Left renal cortex interstitium (tissue), 4 donors: ENCODE measurements around the gene ADAM8. TPM values are rescaled to one million over a fixed set of nuclear protein-coding genes. Genes with fewer than 3 reads are reported as not detected.
"Not testable (repeated sequence)": the region's sequence is repeated elsewhere in the genome, so short reads cannot be mapped to it uniquely, and the experiment has no call there.

ENCODE experiments used
- DNase-seq, 4 donors: peaks; one replicate each; pipeline ENCODE4 v3.0.0-alpha.2; 2013; ENCODE audit warnings: low read depth in 4 of 4, low spot score in 2 of 4, missing footprints in 1 of 4
- polyA plus RNA-seq, 4 donors: library from polyadenylated mRNA; unstranded; fragments of 120-200 nt; gene quantifications; one replicate each; pipeline ENCODE4 v1.2.1, GENCODE V29; 2013; ENCODE audit not compliant: insufficient read length in 4 of 4

The ADAM8 gene
- polyA plus RNA-seq, 4 donors, result 1.3 to 4.1 (median 2.6) TPM

- no peak for DNase-seq
Measured at GRCh38 chr10:133270204-133270603, 6.5 kb downstream of the ADAM8 start.

DNA sequence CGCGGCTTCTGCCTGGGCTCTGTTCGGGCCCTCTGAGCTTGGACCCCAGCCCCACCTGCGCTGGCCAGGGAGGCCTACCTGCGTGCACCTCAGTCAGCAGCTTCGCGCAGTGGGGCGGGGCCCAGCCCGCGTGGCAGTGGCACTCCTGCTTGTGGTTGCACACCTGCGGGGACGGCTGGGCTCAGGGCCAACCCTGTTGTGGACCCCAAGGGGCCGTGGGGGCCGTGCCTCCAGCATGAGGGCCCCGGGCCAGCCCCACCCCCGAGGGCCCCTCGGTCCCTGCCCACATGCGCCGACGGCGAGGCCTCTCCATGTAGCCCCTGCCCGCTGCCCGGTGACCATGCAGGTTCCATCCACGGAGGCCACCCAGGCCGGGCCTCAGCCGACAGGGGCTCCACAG lies 7.3 kb downstream of the ADAM8 start:
- DNase-seq, result no peak

GRCh38 chr10:133268532-133268931 lies 8.1 kb downstream of the ADAM8 start:
- DNase-seq, result no peak

- DNase-seq, result no peak
Measured at GRCh38 chr10:133267829-133268228, 8.8 kb downstream of the ADAM8 start.

DNA sequence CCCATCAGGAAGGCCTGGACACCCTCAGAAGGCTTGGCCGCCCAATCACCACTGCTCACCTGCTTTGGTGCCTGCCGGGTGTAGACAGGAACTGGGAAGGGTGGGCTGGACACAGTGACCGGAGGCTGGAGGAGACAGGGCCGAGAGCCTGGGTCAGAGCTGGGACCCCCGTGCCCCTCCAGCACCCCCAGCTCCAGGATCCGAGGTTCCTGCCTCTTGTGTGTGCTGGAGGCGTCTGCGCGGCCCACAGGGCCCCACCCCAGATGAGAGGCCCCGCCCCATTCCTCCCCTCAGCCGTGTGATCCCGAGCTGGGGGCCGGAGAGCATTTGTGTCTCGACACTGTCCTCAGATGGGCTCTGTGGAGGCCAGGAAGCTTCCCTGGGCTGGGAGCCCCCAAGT lies 9.4 kb downstream of the ADAM8 start:
- DNase-seq, result no peak

DNA sequence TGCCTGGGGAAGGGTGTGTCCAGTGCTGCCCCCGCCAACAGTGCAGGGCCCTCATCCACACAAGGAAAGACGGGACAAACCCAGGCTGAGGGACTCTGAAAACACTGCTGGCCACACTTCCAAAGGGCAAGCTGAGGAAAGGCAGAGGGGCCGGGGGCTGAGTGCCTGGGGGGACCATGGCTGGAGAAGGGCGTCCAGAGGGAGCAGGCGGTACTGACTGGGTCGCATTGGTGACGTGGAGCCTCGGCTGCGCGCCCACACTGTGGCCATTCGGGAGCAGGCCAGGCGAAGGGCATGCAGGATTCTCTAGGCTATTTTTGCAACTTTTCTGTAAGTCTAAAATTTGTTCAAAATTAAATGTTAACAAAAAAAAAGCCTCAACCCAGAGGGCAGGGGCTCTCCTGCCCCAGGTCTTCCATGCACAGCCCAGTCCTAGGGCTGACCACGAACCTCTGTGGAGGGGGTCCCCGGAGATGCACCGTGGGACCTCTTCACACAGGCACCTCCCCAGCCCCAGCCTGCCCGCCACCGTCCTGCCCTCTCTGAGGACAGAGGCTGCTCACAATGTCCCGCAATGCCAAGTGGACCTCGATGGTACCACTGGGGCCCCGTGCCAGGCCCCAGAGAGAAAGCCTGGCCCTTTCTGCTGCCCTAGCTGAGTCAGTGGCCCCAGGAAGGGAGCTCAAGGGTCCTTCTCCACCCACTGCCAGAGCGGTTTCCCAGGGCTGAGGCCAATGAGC lies 10.4 kb downstream of the ADAM8 start:
- no peak for DNase-seq

DNA sequence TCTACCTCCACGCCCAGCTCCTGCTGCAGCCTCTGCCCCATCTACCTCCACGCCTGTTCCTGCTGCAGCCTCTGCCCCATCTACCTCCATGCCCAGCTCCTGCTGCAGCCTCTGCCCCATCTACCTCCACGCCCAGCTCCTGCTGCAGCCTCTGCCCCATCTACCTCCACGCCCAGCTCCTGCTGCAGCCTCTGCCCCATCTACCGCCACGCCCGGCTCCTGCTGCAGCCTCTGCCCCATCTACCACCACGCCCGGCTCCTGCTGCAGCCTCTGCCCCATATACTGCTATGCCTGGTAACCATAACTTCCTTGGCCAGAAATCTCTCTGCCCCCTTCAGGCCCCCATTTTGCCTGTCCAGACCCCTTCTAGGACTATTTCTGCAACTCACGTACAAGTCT lies 11.6 kb downstream of the ADAM8 start:
- not testable (repeated sequence) for DNase-seq

GRCh38 chr10:133264461-133264860 lies 12.2 kb downstream of the ADAM8 start:
- DNase-seq, result no peak

GRCh38 chr10:133263674-133264073 lies 13.0 kb downstream of the ADAM8 start:
- DNase-seq, result no peak

DNA sequence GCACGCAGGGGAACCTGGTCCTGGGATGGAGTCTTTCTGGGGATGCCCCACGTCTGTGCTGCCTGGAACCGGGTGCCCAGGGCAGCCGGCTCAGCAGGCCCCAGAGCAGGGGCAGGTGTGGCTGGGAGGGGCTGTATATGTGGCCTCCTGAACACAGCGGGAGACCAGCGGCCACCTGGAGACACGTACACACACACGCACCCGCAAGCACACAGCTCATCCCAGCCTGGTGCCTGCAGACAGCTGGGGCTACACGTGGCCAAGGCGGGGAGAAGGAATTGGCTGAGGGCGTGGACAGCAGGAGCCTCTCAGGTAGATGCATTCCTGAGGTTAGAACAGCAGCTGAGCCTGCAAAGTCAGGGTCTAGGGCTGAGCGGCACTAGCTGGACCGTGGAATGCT lies 14.0 kb downstream of the ADAM8 start:
- DNase-seq, result no peak

DNA sequence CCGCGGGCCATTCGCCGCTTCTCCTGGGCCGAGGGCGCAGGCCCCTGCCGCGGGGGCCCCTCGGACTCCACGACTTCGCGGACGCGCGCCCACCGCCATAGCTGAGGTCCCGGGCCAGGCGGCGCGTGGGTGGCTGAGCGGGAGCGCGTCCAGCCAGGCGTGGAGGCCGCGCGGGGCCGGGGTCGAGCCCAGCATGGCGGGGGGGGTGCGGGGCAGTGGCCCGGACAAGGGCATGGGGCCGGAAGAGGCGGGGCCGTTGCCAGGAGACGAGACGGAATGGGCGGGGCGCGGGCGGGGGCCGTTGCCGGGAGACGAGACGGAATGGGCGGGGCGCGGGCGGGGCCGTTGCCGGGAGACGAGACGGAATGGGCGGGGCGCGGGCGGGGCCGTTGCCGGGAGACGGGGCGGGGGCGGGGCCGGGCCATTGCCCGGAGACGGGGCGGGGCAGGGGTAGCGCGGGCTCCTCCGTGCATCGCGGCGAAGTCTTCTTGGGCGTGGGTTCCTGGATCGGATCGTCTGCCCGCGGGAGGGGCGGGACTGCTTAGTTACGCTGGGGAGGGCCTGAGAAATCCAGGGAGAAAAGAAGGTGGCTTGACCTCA lies 14.8 kb downstream of the ADAM8 start:
- no peak for DNase-seq

DNA sequence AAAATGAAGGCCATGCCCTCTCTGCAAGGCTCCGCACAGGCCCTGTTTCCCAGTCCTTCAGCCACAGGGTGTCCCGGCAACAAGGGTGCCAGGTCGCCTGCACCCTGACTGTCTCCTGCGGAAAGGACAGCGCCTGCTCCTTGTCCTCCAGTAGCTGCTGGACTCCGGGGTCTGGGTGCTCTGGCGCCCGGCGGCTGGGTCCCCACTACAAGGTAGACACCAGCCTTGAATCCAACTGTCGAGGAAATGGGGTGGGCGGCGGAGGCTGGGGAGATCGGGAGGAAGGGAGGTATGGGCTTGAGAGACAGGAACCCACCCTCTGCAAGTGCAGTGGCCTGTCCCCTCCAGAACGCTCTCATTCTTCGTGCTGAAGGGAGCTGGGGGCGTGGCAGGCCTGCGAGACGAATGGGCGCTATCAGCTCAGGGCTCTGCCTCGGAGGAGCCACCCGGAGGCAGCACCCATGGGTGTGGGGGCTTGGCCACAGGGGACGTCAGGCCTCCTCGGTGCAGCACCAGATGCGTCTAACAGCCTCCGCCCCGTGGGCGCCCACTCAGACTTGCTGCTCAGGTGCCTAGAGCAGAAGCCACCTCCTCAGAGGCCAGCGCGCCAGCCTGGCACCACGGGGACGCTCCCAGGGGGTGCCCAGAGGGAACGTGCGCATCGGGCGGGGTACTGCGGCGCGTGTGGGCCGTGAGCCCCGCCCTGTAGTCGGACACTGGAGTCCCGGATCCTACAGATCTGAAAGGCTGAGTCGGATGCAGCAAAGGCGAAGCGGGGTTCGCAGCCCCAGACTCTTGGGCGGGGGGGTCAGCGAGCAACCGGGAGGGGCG lies 15.6 kb downstream of the ADAM8 start:
- DNase-seq, result no peak

GRCh38 chr10:133259602-133259989 lies 17.1 kb downstream of the ADAM8 start:
- DNase-seq, result no peak

DNA sequence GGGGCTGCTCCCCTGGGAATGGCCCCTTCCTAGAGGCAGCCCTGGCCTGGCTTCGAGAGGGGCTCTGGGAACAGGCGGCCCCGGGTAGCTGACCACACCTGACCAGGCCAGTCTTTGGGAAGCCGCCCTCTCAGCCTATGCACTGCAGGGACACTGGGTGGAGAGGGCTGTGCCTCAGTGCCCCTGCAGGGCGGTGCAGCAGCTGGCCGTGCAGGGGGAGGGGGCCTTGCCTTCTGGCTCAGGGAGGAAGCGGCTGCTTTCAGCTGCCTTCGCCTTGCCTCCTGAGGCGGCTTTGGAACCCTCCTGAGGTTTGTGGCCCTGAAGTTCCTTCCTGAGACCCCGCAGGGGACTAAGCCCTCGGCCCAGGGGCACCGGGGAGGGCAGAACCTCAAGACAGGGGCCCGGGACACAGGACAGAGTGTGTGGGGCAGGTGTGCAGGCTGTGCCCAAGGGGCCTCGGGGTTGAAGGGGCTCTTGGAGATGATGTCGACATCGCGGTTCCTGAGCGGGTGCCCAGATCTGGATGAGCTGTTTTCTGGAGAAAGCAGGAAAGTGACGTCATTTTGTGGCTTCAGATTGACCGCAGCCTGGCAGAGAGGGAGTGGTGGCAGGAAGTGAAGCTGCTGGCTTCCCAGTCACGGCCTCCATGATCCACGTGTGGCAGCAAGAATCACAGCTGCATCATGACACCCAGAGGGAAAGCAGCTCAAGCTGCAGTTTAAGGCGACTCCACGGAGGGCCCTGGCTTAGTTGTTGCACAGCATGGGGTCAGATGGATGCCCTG lies 17.7 kb downstream of the ADAM8 start:
- no peak for DNase-seq

GRCh38 chr10:133258066-133258817 lies 18.4 kb downstream of the ADAM8 start:
- no peak for DNase-seq

DNA sequence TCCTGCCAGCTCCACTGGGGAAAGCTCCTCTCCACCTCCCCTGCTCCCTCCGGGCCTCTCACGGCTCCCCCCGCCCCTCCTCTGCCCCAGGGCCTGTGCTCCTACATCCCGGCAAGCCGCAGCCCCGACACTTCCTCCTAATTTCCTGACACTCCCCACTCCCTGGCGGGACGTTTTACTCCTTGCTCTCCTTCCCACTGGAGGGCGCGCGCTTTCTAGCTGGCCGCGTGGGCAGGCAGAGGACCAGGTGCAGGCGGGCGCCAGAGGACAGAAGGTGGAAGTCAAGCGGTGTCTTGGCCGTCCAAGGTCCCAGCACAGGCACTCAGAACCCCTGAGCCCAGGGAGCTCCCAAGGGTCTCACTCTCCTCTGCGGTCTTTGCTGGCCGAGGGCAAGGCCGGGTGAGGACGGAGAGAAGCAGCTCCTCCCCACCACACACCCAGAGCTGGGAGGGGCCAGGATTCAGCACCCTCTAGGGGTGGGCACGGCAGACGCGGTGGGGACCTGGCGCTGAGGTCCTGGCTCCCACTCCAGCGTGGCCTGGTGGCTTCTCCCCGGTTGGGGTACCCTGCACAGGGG lies 19.1 kb downstream of the ADAM8 start:
- DNase-seq, result no peak

DNA sequence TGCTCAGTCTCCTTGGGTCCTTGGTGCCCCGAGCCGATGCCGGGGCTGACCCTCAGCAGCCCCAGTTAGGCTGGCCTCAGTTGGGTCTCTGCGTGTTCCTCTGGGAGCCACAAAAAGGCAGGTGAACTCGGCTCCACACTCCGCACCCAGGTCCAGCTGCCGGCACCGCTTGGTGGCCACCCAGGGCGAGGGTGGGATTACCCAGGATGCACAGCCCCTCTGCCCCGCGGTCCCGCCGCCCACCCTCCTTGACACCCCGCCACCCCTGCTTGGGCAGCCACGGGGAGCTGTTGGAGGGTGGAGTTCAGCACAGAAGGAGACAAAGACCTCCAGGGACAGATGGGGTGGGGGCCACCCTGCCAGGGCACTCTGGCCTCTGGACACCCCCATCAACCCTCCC lies 21.3 kb downstream of the ADAM8 start:
- DNase-seq, result no peak

DNA sequence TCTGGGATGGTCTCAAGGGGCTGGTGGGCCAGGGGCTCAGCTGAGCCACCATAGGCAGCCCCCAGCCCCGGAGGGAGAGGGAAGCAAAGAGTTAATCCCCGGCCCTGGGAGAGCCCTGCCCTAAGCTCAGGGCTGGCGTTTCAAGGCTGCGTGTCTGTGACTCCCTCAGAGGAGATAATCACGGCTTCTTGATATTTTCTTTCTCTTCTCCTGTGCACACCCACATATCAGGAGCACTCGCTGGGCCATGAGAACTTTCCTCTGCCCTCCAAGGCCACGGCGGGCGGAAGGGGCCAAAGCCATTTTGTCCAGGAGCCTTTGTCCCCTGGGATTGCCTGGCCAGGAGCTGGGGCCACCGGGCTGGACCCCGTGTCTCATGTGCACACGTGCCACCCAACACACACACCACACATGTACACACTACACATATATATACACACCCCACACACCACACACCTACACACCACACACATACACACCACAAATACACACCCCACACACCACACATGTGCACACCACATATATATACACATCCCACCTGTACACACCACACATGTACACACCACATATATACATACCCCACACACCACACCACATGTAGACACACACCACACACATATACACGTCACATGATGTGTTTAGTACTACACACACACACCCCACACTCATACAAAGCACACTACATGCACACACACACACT lies 22.1 kb downstream of the ADAM8 start:
- no peak for DNase-seq

DNA sequence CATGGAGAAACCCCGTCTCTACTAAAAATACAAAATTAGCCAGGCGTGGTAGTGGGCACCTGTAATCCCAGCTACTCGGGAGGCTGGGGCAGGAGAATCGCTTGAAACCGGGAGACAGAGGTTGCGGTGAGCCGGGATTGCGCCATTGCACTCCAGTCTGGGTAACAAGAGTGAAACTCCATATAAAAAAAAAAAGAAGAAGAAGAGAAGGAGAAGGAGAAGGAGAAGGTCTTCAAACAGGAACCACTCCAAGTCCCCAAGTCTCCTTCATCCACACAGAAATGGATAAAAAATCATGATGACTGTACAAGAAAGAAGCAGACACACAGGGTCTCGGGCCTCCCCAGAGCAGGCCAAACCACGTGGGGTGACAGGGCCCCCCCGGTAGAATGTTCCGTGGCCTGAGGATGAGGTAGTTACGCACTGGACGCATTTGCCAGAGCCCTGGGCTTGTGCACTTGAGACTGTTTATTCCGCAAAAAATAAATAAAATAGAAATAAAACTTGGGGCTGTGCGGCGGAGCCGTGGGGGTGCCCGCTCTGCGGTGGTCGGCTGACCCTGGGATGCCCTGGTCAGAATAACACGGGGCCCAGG lies 23.2 kb downstream of the ADAM8 start:
- no peak for DNase-seq
